Liver (tissue), 9 donors: ENCODE results near the gene SIAH1. TPM values are rescaled to one million over a fixed set of nuclear protein-coding genes. Genes with fewer than 3 reads are reported as not detected.
"Not testable (repeated sequence)": the region's sequence is repeated elsewhere in the genome, so short reads cannot be mapped to it uniquely, and the experiment has no call there.

Experiments
- DNase-seq: peaks from one replicate; pipeline ENCODE4 v3.0.0-alpha.2; 2017; ENCODE audit warnings: low spot score
- H3K27ac ChIP-seq, 2 donors: one replicate each; pipeline ENCODE4 v1.7.0; 2013; ENCODE audit warnings: inconsistent platforms in 2 of 2, low read length in 2 of 2, control low read depth in 1 of 2, low read depth in 1 of 2, mild to moderate bottlenecking in 1 of 2
- H3K27me3 ChIP-seq, 4 donors: one replicate each; pipeline versions ENCODE4 v1.6.1 to v1.7.0; 2013; ENCODE audit warnings: low read length in 3 of 4, inconsistent platforms in 1 of 4, mild to moderate bottlenecking in 1 of 4, moderate library complexity in 1 of 4; ENCODE audit not compliant: control insufficient read depth in 4 of 4, insufficient read depth in 4 of 4
- H3K36me3 ChIP-seq, 4 donors: one replicate each; pipeline versions ENCODE4 v1.6.1 to v1.7.0; 2013; ENCODE audit warnings: low read length in 3 of 4, mild to moderate bottlenecking in 3 of 4, low read depth in 1 of 4, moderate library complexity in 1 of 4; ENCODE audit not compliant: control insufficient read depth in 4 of 4, insufficient read depth in 3 of 4
- H3K4me1 ChIP-seq, 4 donors: one replicate each; pipeline versions ENCODE4 v1.6.1 to v1.7.0; 2013; ENCODE audit warnings: low read length in 3 of 4, mild to moderate bottlenecking in 3 of 4, moderate library complexity in 1 of 4; ENCODE audit not compliant: control insufficient read depth in 4 of 4, insufficient read depth in 4 of 4
- H3K4me3 ChIP-seq, 3 donors: one replicate each; pipeline versions ENCODE4 v1.6.1 to v1.7.0; 2013; ENCODE audit warnings: low read length in 3 of 3, control low read depth in 1 of 3, low read depth in 1 of 3, mild to moderate bottlenecking in 1 of 3
- H3K9ac ChIP-seq, 2 donors: one replicate each; pipeline ENCODE4 v1.7.0; 2013; ENCODE audit warnings: low read length in 2 of 2, mild to moderate bottlenecking in 2 of 2, moderate library complexity in 2 of 2, control low read depth in 1 of 2, low read depth in 1 of 2
- H3K9me3 ChIP-seq, 4 donors: one replicate each; pipeline versions ENCODE4 v1.6.1 to v1.7.0; 2013; ENCODE audit warnings: low read length in 3 of 4; ENCODE audit not compliant: control insufficient read depth in 4 of 4
- EGR1 ChIP-seq, 2 donors: IDR thresholded peaks; 2 replicates each; pipeline ENCODE4 v1.6.1; 2016 to 2018; ENCODE audit warnings: antibody characterized with exemption in 2 of 2, low read depth in 2 of 2
- FOXA1 ChIP-seq: IDR thresholded peaks from 2 replicates; pipeline ENCODE4 v1.6.1; 2016; ENCODE audit warnings: antibody characterized with exemption
- GABPA ChIP-seq, 2 donors: IDR thresholded peaks in 1 of 2; conservative IDR thresholded peaks in 1 of 2; 2 replicates each; pipeline ENCODE4 v1.6.1; 2016; ENCODE audit warnings: antibody characterized with exemption in 2 of 2, mild to moderate bottlenecking in 1 of 2, moderate library complexity in 1 of 2
- HNF4A ChIP-seq, 2 donors: conservative IDR thresholded peaks; 2 replicates each; pipeline ENCODE4 v1.6.1; 2016; ENCODE audit warnings: antibody characterized with exemption in 2 of 2, mild to moderate bottlenecking in 2 of 2
- HNF4G ChIP-seq: IDR thresholded peaks from 2 replicates; pipeline ENCODE4 v1.6.1; 2016; ENCODE audit warnings: antibody characterized with exemption
- RAD21 ChIP-seq, 2 donors: IDR thresholded peaks; 2 replicates each; pipeline ENCODE4 v1.6.1; 2016; ENCODE audit warnings: antibody characterized with exemption in 2 of 2, mild to moderate bottlenecking in 2 of 2
- RXRA ChIP-seq, 2 donors: IDR thresholded peaks; 2 replicates each; pipeline ENCODE4 v1.6.1; 2017 to 2018; ENCODE audit warnings: antibody characterized with exemption in 2 of 2, mild to moderate bottlenecking in 1 of 2
- SP1 ChIP-seq: IDR thresholded peaks from 2 replicates; pipeline ENCODE4 v1.6.1; 2018; ENCODE audit warnings: antibody characterized with exemption, mild to moderate bottlenecking
- WGBS: extraction: QIAGEN DNeasy Blood & Tissue Kit; methylation state at CpG from one replicate; pipeline ENCODE4 v1.1.7; 2013; 5-methylcytosine and 5-hydroxymethylcytosine counted together
- polyA plus RNA-seq, 2 donors: library from polyadenylated mRNA; stranded (reverse) in 1 of 2; unstranded in 1 of 2; fragments of 200-250 nt in 1 of 2; fragments of >200 nt in 1 of 2; fragmentation: Nextera tagmentation in 1 of 2; extraction: Ambion mirVana in 1 of 2; gene quantifications; one replicate each; pipeline versions ENCODE4 v1.2.1 to v1.2.3, GENCODE V29; 2013 to 2015
- total RNA-seq, 2 donors: library from RNA; depleted of rRNA; stranded (reverse); fragments of >200 nt; gene quantifications; one replicate each; pipeline ENCODE4 v1.2.3, GENCODE V29; 2014
- TF ChIP-seq, protein P1 (sequence below): IDR thresholded peaks from 2 replicates; pipeline ENCODE4 v1.6.1; 2016; ENCODE audit warnings: antibody characterized with exemption
- TF ChIP-seq, protein P2 (sequence below): IDR thresholded peaks from 2 replicates; pipeline ENCODE4 v1.6.1; 2016; ENCODE audit warnings: antibody characterized with exemption
- TF ChIP-seq, protein P3 (sequence below): IDR thresholded peaks from 2 replicates; pipeline ENCODE4 v1.6.1; 2016; ENCODE audit warnings: antibody characterized with exemption, mild to moderate bottlenecking
- donor health status: healthy.
- donor health status: healthy.
- donor health status: healthy.
- donor health status: healthy.
- donor health status: healthy.

Gene SIAH1
- total and polyA plus RNA-seq, 4 donors, result 6.7 to 17.3 (median 15.8) TPM

DNA sequence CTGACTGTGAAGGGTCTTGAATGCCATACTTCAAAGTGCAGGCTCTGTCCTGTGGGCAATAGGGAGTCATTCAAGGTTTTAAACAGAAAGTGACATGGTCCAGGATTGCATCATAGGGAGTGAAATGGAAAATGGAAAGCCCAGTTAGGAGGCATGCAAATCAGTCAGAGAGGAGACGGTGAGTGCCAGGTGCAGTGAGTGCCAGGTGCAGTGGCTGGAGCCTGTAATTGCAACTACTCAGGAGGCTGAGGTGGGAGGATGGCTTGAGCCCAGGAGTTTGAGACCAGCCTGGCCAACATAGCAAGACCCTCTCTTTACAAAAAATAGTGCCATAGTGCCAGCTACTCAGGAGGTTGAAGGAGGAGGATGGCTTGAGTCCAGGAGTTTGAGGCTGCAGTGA lies 35.2 kb upstream of the SIAH1 start:
- H3K36me3 ChIP-seq, result no peaks in the 10 kb centered on the region
- H3K4me3 ChIP-seq, result no peak overlapping the region
- TF ChIP-seq, protein P1, sequence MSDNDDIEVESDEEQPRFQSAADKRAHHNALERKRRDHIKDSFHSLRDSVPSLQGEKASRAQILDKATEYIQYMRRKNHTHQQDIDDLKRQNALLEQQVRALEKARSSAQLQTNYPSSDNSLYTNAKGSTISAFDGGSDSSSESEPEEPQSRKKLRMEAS, result no peak
- TF ChIP-seq, protein P2, sequence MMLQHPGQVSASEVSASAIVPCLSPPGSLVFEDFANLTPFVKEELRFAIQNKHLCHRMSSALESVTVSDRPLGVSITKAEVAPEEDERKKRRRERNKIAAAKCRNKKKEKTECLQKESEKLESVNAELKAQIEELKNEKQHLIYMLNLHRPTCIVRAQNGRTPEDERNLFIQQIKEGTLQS, result peak; percentile 70
- TF ChIP-seq RXRA (IDR thresholded peaks at IDR 0.05), result peak; percentile 15 to 35
- peak in 1 of 2 donors; percentile 67 for TF ChIP-seq RAD21 (IDR thresholded peaks at IDR 0.05)
- no peak for TF ChIP-seq HNF4G
- TF ChIP-seq SP1, result peak; percentile 38
- TF ChIP-seq HNF4A (conservative IDR thresholded peaks at IDR 0.05), result peak in 1 of 2 donors; percentile 53
- DNase-seq, result no peak
- WGBS, result 37% methylated on average over 1 of the region's 1 CpG
- H3K4me1 ChIP-seq, result no peaks in the 10 kb centered on the region
- no peaks in the 10 kb centered on the region for H3K27me3 ChIP-seq
- no peaks in the 10 kb centered on the region for H3K9me3 ChIP-seq
- no peak overlapping the region for H3K9ac ChIP-seq
- no peak overlapping the region for H3K27ac ChIP-seq

GRCh38 chr16:48416617-48417016 lies 31.4 kb upstream of the SIAH1 start:
- H3K4me3 ChIP-seq, H3K36me3 ChIP-seq, DNase-seq, H3K4me1 ChIP-seq, H3K27me3 ChIP-seq, H3K9ac ChIP-seq, H3K27ac ChIP-seq, H3K9me3 ChIP-seq: not testable (repeated sequence)
- WGBS, result 95% methylated on average over 29 of the region's 29 CpGs

- TF ChIP-seq, protein P3, sequence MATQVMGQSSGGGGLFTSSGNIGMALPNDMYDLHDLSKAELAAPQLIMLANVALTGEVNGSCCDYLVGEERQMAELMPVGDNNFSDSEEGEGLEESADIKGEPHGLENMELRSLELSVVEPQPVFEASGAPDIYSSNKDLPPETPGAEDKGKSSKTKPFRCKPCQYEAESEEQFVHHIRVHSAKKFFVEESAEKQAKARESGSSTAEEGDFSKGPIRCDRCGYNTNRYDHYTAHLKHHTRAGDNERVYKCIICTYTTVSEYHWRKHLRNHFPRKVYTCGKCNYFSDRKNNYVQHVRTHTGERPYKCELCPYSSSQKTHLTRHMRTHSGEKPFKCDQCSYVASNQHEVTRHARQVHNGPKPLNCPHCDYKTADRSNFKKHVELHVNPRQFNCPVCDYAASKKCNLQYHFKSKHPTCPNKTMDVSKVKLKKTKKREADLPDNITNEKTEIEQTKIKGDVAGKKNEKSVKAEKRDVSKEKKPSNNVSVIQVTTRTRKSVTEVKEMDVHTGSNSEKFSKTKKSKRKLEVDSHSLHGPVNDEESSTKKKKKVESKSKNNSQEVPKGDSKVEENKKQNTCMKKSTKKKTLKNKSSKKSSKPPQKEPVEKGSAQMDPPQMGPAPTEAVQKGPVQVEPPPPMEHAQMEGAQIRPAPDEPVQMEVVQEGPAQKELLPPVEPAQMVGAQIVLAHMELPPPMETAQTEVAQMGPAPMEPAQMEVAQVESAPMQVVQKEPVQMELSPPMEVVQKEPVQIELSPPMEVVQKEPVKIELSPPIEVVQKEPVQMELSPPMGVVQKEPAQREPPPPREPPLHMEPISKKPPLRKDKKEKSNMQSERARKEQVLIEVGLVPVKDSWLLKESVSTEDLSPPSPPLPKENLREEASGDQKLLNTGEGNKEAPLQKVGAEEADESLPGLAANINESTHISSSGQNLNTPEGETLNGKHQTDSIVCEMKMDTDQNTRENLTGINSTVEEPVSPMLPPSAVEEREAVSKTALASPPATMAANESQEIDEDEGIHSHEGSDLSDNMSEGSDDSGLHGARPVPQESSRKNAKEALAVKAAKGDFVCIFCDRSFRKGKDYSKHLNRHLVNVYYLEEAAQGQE, result no peak
- TF ChIP-seq EGR1 (IDR thresholded peaks at IDR 0.05; ENCODE audit: low read depth in 2 of 2), result no peak
- no peak for TF ChIP-seq RXRA (IDR thresholded peaks at IDR 0.05)
- TF ChIP-seq, protein P1, result no peak
- TF ChIP-seq GABPA (IDR thresholded peaks at IDR 0.05 in 1 of 2, conservative IDR thresholded peaks at IDR 0.05 in 1 of 2), result no peak
- no peak for TF ChIP-seq FOXA1
- 82% methylated on average over 2 of the region's 2 CpGs for WGBS
Measured at GRCh38 chr16:48413272-48413671, 28.1 kb upstream of the SIAH1 start.

More at GRCh38 chr16:48413272-48413671, 28.1 kb upstream of the SIAH1 start:
- Histone ChIP-seq H3K27ac (no peak overlapping the region), H3K4me3 (no peak overlapping the region), H3K27me3 (no peaks in the 10 kb centered on the region), H3K9ac (no peak overlapping the region), H3K36me3 (no peaks in the 10 kb centered on the region), H3K9me3 (no peaks in the 10 kb centered on the region), H3K4me1 (peaks cover 5 to 17% (median 10%) of the 10 kb centered on the region in 4 donors)
- no peak for DNase-seq
